Activated effector memory CD4-positive, alpha-beta T cell treated with anti-CD3 and anti-CD28 coated beads, Interleukin-2, amount 50 U/mL, for 16 hours (primary cell): Measurements from ENCODE around the gene TMEM263.
"Not testable (repeated sequence)": the region's sequence is repeated elsewhere in the genome, so short reads cannot be mapped to it uniquely, and the experiment has no call there.

ENCODE experiments used
- DNase-seq: peaks from one replicate; pipeline ENCODE4 v3.0.0-alpha.2; 2020

TMEM263 gene

GRCh38 chr12:106955377-106956047 lies at the start of gene TMEM263:
Gene TMEM263, plus strand, starts transcription at chr12:106955907. Its CDS starts 11,210 bp downstream, at chr12:106967117.
- peak; percentile 96 for DNase-seq

- DNase-seq: no peak
These were observed 49.0 kb upstream of the TMEM263 start for GRCh38 chr12:106906715-106907114.

GRCh38 chr12:106907411-106907810 lies 48.3 kb upstream of the TMEM263 start:
- no peak for DNase-seq

- DNase-seq: no peak
These were observed 47.9 kb upstream of the TMEM263 start for GRCh38 chr12:106907846-106908245.

- DNase-seq: no peak
These were observed 47.1 kb upstream of the TMEM263 start for GRCh38 chr12:106908561-106908960.

- no peak for DNase-seq
These were observed 45.5 kb upstream of the TMEM263 start for GRCh38 chr12:106910202-106910601.

- no peak for DNase-seq
These were observed 44.1 kb upstream of the TMEM263 start for GRCh38 chr12:106911581-106911980.

- no peak for DNase-seq
These were observed 42.3 kb upstream of the TMEM263 start for GRCh38 chr12:106913456-106913855.

- no peak for DNase-seq
These were observed 40.7 kb upstream of the TMEM263 start for GRCh38 chr12:106914796-106915634.

GRCh38 chr12:106915635-106916026 lies 40.1 kb upstream of the TMEM263 start:
- no peak for DNase-seq

- no peak for DNase-seq
These were observed 38.2 kb upstream of the TMEM263 start for GRCh38 chr12:106917503-106917902.

- no peak for DNase-seq
These were observed 37.0 kb upstream of the TMEM263 start for GRCh38 chr12:106918746-106919145.

- DNase-seq: no peak
These were observed 35.7 kb upstream of the TMEM263 start for GRCh38 chr12:106919910-106920544.

- DNase-seq: not testable (repeated sequence)
These were observed 33.7 kb upstream of the TMEM263 start for GRCh38 chr12:106921976-106922375.

GRCh38 chr12:106923594-106923993 lies 32.1 kb upstream of the TMEM263 start:
- DNase-seq: not testable (repeated sequence)

GRCh38 chr12:106924268-106924861 lies 31.3 kb upstream of the TMEM263 start:
- no peak for DNase-seq

- no peak for DNase-seq
These were observed 29.1 kb upstream of the TMEM263 start for GRCh38 chr12:106926657-106927056.

- no peak for DNase-seq
These were observed 21.4 kb upstream of the TMEM263 start for GRCh38 chr12:106934277-106934676.

GRCh38 chr12:106941481-106942156 lies 14.1 kb upstream of the TMEM263 start:
- DNase-seq: no peak

GRCh38 chr12:106942775-106943174 lies 12.9 kb upstream of the TMEM263 start:
- DNase-seq: no peak

- DNase-seq: no peak
These were observed 10.4 kb upstream of the TMEM263 start for GRCh38 chr12:106945261-106945851.

- DNase-seq: no peak
These were observed 8.2 kb upstream of the TMEM263 start for GRCh38 chr12:106947461-106947860.
